ENCODE results near the gene DNAJC7.
A peak's percentile ranks its signal among the peaks of the same experiment; 100 is the strongest.

The DNAJC7 gene

DNA sequence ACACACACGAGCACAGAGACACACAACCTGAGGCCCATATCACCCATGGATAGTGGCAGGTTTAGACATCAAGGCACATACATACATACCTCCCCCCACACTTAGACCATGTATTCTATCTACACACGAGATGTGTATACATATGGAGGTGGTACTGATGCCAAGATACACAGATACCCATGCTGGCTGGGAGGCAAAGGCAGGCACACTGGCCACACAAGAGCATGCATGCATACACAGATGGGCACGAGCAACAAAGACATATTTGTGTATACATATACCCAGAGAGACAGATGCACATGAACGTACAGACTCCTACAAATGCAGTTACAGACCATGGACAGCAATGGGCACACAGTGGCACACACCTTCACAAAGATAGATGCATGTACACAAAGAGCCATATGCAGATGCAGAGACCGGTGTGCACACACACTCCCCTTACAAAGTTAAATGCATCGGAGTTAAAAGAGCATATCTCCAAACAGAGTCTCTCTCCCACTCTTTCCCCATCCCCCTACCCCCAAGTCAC is 35.2 kb upstream of the DNAJC7 start:
- Histone ChIP-seq H3K4me1 (ENCODE audit: control insufficient read depth, low read depth, low read length) (peaks cover 2% of the 10 kb centered on the region), H4K8ac (ENCODE audit: low read depth, low read length) (no peak overlapping the region), H3K36me3 (ENCODE audit: control insufficient read depth, insufficient read depth, low read length) (no peaks in the 10 kb centered on the region), H2BK5ac (ENCODE audit: low read length) (no peak overlapping the region), H4K5ac (ENCODE audit: low read length) (no peak overlapping the region), H3K27ac (ENCODE audit: low read depth, low read length) (no peak overlapping the region), H3K79me2 (ENCODE audit: control insufficient read depth, insufficient read depth, low read length) (no peaks in the 10 kb centered on the region), H3K18ac (ENCODE audit: low read length) (no peak overlapping the region), H3K4me3 (ENCODE audit: low read length) (no peak overlapping the region), H2AK5ac (ENCODE audit: low read length) (no peak overlapping the region), H2BK120ac (ENCODE audit: low read depth, low read length) (no peak overlapping the region), H3K56ac (ENCODE audit: low read length) (no peak overlapping the region), H3K79me1 (ENCODE audit: low read length) (no peaks in the 10 kb centered on the region), H3K4me2 (ENCODE audit: low read length) (no peak overlapping the region), H3K23ac (ENCODE audit: low read length) (no peak overlapping the region), H3K4ac (ENCODE audit: low read depth, low read length) (no peak overlapping the region), H3K27me3 (ENCODE audit: insufficient read depth, low read length, poor library complexity) (no peaks in the 10 kb centered on the region), H3K9ac (ENCODE audit: low read length) (no peak overlapping the region), H2BK15ac (replicated peaks; ENCODE audit: low read depth) (no peak overlapping the region)
- DNase-seq = no peak
- no CpG with 5 or more reads among the region's 6 CpGs for WGBS (ENCODE audit: extremely low coverage, insufficient coverage, low lambda C conversion rate)

DNA sequence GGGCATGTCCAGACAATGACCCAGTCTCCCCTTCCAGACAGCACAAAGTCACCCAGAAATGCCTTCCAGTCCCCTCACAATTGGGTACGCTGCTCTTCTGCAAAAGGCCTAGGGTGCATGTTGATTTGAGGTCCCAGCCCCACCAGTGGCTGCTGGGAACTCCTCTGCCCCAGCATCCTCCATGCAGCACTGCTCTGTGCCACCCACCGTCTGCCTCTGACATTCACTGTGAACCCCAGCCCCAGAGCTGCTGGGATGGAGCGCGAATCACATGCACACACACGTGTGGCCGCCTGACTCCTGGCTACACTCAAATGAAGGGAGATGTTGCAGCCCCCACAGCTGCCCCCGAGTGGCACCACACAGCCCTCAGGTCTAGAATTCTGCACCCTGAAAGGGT is 34.4 kb upstream of the DNAJC7 start:
- H3K27ac ChIP-seq (ENCODE audit: low read depth, low read length) = no peak overlapping the region
- no peak overlapping the region for H3K4ac ChIP-seq (ENCODE audit: low read depth, low read length)
- H2BK5ac ChIP-seq (ENCODE audit: low read length) = no peak overlapping the region
- no peak overlapping the region for H2BK120ac ChIP-seq (ENCODE audit: low read depth, low read length)
- H3K23ac ChIP-seq (ENCODE audit: low read length) = no peak overlapping the region
- no peak overlapping the region for H3K56ac ChIP-seq (ENCODE audit: low read length)
- no peaks in the 10 kb centered on the region for H3K79me1 ChIP-seq (ENCODE audit: low read length)
- no peak overlapping the region for H3K4me2 ChIP-seq (ENCODE audit: low read length)
- H2BK15ac ChIP-seq (replicated peaks; ENCODE audit: low read depth) = no peak overlapping the region
- no peak overlapping the region for H3K4me3 ChIP-seq (ENCODE audit: low read length)
- no peak overlapping the region for H3K9ac ChIP-seq (ENCODE audit: low read length)
- H4K8ac ChIP-seq (ENCODE audit: low read depth, low read length) = no peak overlapping the region
- peaks cover 2% of the 10 kb centered on the region for H3K4me1 ChIP-seq (ENCODE audit: control insufficient read depth, low read depth, low read length)
- H3K36me3 ChIP-seq (ENCODE audit: control insufficient read depth, insufficient read depth, low read length) = no peaks in the 10 kb centered on the region
- no CpG with 5 or more reads among the region's 7 CpGs for WGBS (ENCODE audit: extremely low coverage, insufficient coverage, low lambda C conversion rate)
- no peak overlapping the region for H2AK5ac ChIP-seq (ENCODE audit: low read length)
- DNase-seq = no peak
- H4K5ac ChIP-seq (ENCODE audit: low read length) = no peak overlapping the region
- H3K27me3 ChIP-seq (ENCODE audit: insufficient read depth, low read length, poor library complexity) = no peaks in the 10 kb centered on the region
- no peak overlapping the region for H3K18ac ChIP-seq (ENCODE audit: low read length)
- H3K79me2 ChIP-seq (ENCODE audit: control insufficient read depth, insufficient read depth, low read length) = no peaks in the 10 kb centered on the region

DNA sequence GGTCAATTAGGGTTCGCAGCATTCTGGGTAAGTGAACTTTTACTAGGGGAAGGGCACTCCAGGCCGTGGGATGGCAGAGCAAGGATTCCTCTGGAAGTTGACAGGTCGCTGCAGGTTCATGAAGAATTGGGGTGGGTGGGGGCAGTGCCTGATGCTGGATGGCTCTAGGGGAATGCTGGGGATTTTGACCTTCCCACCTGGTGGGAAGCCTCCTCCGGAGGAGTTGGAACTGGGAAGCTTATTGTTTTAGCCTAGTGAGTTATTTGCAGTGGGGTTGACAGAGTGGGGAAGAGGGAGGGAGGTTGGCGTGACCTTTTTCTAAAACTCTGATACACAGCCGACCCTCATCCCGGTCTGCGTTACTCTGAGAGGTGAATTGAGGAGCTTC is 33.8 kb upstream of the DNAJC7 start:
- no peak overlapping the region for H3K23ac ChIP-seq (ENCODE audit: low read length)
- H4K8ac ChIP-seq (ENCODE audit: low read depth, low read length) = no peak overlapping the region
- no peak overlapping the region for H4K5ac ChIP-seq (ENCODE audit: low read length)
- H2BK120ac ChIP-seq (ENCODE audit: low read depth, low read length) = no peak overlapping the region
- DNase-seq = no peak
- H3K79me2 ChIP-seq (ENCODE audit: control insufficient read depth, insufficient read depth, low read length) = no peaks in the 10 kb centered on the region
- H3K27ac ChIP-seq (ENCODE audit: low read depth, low read length) = no peak overlapping the region
- H3K9ac ChIP-seq (ENCODE audit: low read length) = peak overlapping the region; percentile 64
- peaks cover 2% of the 10 kb centered on the region for H3K4me1 ChIP-seq (ENCODE audit: control insufficient read depth, low read depth, low read length)
- H2BK5ac ChIP-seq (ENCODE audit: low read length) = no peak overlapping the region
- H3K27me3 ChIP-seq (ENCODE audit: insufficient read depth, low read length, poor library complexity) = no peaks in the 10 kb centered on the region
- H2BK15ac ChIP-seq (replicated peaks; ENCODE audit: low read depth) = no peak overlapping the region
- no peak overlapping the region for H3K4ac ChIP-seq (ENCODE audit: low read depth, low read length)
- no peaks in the 10 kb centered on the region for H3K79me1 ChIP-seq (ENCODE audit: low read length)
- WGBS (ENCODE audit: extremely low coverage, insufficient coverage, low lambda C conversion rate) = no CpG with 5 or more reads among the region's 8 CpGs
- peak overlapping the region; percentile 70 for H3K56ac ChIP-seq (ENCODE audit: low read length)
- no peaks in the 10 kb centered on the region for H3K36me3 ChIP-seq (ENCODE audit: control insufficient read depth, insufficient read depth, low read length)
- H2AK5ac ChIP-seq (ENCODE audit: low read length) = no peak overlapping the region
- peak overlapping the region; percentile 47 for H3K4me3 ChIP-seq (ENCODE audit: low read length)
- no peak overlapping the region for H3K18ac ChIP-seq (ENCODE audit: low read length)
- H3K4me2 ChIP-seq (ENCODE audit: low read length) = peak overlapping the region; percentile 87

DNA sequence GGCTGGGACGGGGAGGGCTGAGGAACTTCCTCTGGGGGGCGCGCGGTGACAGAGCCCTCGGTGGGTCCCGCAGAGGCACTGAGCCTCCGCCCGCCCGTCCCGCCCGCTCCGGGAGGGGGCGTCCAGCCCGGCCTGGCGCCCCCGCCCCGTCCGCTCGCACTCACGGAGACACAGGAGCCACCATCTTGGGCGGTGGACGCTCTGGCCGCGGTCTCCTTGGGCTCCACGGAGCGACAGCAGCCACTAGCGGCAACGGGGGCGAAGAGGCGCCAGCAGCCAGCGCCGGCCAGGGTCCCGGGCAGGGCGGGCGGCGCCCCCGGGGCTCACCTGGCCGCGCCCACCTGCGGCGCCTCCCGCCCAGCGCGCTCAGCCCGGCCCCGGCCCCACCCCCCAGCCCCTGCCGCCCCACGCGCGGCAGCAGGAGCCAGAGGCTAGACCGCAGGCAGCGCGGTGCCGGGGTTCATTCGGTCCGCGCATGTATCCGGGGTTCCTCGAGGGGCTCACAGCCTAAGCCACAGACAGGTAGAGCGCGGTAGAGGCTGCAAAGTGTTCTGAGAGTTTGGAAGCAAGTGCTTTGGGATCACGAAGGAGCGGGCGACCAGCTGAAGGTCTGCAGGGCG is 33.3 kb upstream of the DNAJC7 start, which contains the start of gene C17orf113:
C17orf113 (minus strand) TSS at position 209 of the 620 bp plus-strand sequence. CDS start 7,225 bp downstream, outside the sequence.
- Histone ChIP-seq H3K56ac (ENCODE audit: low read length) (peak within 1 kb of the TSS; percentile 79), H3K27ac (ENCODE audit: low read depth, low read length) (no peak within 1 kb of the TSS), H3K18ac (ENCODE audit: low read length) (peak within 1 kb of the TSS; percentile 66), H2BK5ac (ENCODE audit: low read length) (no peak within 1 kb of the TSS), H3K36me3 (ENCODE audit: control insufficient read depth, insufficient read depth, low read length) (no peaks in the 10 kb centered on the region), H4K8ac (ENCODE audit: low read depth, low read length) (no peak within 1 kb of the TSS), H3K79me1 (ENCODE audit: low read length) (no peaks in the 10 kb centered on the region), H3K27me3 (ENCODE audit: insufficient read depth, low read length, poor library complexity) (no peaks in the 10 kb centered on the region), H3K79me2 (ENCODE audit: control insufficient read depth, insufficient read depth, low read length) (no peaks in the 10 kb centered on the region), H4K5ac (ENCODE audit: low read length) (no peak within 1 kb of the TSS), H3K4me3 (ENCODE audit: low read length) (peak within 1 kb of the TSS; percentile 47), H3K4ac (ENCODE audit: low read depth, low read length) (no peak within 1 kb of the TSS), H3K4me2 (ENCODE audit: low read length) (peak within 1 kb of the TSS; percentile 87), H2BK15ac (replicated peaks; ENCODE audit: low read depth) (no peak within 1 kb of the TSS), H3K23ac (ENCODE audit: low read length) (no peak within 1 kb of the TSS), H3K4me1 (ENCODE audit: control insufficient read depth, low read depth, low read length) (peaks cover 2% of the 10 kb centered on the region), H2AK5ac (ENCODE audit: low read length) (no peak within 1 kb of the TSS), H2BK120ac (ENCODE audit: low read depth, low read length) (no peak within 1 kb of the TSS), H3K9ac (ENCODE audit: low read length) (peak within 1 kb of the TSS; percentile 64)
- WGBS (ENCODE audit: extremely low coverage, insufficient coverage, low lambda C conversion rate) = no CpG with 5 or more reads among the region's 65 CpGs
- DNase-seq = peak; percentile 68

DNA sequence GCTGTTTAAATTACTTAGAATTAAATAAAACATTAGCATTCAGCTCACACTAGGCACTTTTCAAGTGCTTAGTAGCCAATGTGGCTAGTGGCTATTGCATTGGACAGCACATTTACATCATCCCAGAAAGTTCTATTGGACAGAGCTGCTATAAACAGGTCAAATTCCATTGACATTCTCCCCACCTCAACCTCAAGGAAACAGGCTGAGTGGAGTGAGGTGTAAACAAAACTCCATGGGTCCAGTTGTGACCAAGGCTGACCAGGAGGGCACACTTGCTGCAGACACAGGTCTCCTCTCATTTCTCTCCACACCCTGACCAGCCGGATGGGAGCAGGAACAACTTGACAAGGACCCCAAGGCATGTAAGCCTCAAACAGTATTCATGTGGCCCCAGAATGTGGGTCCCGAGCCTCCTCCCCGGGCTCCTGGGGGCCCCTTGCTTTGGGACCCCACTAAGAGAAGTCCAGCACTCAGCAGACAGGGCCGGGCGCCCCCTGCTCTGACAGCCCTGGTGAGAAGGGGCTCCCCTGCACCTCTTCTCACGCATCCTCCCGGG is 32.7 kb upstream of the DNAJC7 start:
- Histone ChIP-seq H3K79me2 (ENCODE audit: control insufficient read depth, insufficient read depth, low read length) (no peaks in the 10 kb centered on the region), H3K27ac (ENCODE audit: low read depth, low read length) (no peak overlapping the region), H3K23ac (ENCODE audit: low read length) (no peak overlapping the region), H3K4me3 (ENCODE audit: low read length) (peak overlapping the region; percentile 3), H4K5ac (ENCODE audit: low read length) (no peak overlapping the region), H3K4ac (ENCODE audit: low read depth, low read length) (no peak overlapping the region), H3K9ac (ENCODE audit: low read length) (peak overlapping the region; percentile 62), H3K27me3 (ENCODE audit: insufficient read depth, low read length, poor library complexity) (no peaks in the 10 kb centered on the region), H2BK5ac (ENCODE audit: low read length) (no peak overlapping the region), H3K4me2 (ENCODE audit: low read length) (peak overlapping the region; percentile 59), H3K36me3 (ENCODE audit: control insufficient read depth, insufficient read depth, low read length) (no peaks in the 10 kb centered on the region), H2BK15ac (replicated peaks; ENCODE audit: low read depth) (no peak overlapping the region), H2AK5ac (ENCODE audit: low read length) (no peak overlapping the region), H4K8ac (ENCODE audit: low read depth, low read length) (no peak overlapping the region), H3K56ac (ENCODE audit: low read length) (peak overlapping the region; percentile 79), H3K79me1 (ENCODE audit: low read length) (no peaks in the 10 kb centered on the region), H2BK120ac (ENCODE audit: low read depth, low read length) (no peak overlapping the region), H3K4me1 (ENCODE audit: control insufficient read depth, low read depth, low read length) (no peaks in the 10 kb centered on the region), H3K18ac (ENCODE audit: low read length) (no peak overlapping the region)
- WGBS (ENCODE audit: extremely low coverage, insufficient coverage, low lambda C conversion rate) = no CpG with 5 or more reads among the region's 7 CpGs
- DNase-seq = no peak
